CD1c-positive myeloid dendritic cell (primary cell): Measurements from ENCODE around the gene TEX28.
"Not testable (repeated sequence)": the region's sequence is repeated elsewhere in the genome, so short reads cannot be mapped to it uniquely, and the experiment has no call there.

Experiments used
- DNase-seq: peaks from one replicate; pipeline ENCODE4 v3.0.0-alpha.2; 2016; ENCODE audit errors: extremely low spot score

The TEX28 gene

DNA sequence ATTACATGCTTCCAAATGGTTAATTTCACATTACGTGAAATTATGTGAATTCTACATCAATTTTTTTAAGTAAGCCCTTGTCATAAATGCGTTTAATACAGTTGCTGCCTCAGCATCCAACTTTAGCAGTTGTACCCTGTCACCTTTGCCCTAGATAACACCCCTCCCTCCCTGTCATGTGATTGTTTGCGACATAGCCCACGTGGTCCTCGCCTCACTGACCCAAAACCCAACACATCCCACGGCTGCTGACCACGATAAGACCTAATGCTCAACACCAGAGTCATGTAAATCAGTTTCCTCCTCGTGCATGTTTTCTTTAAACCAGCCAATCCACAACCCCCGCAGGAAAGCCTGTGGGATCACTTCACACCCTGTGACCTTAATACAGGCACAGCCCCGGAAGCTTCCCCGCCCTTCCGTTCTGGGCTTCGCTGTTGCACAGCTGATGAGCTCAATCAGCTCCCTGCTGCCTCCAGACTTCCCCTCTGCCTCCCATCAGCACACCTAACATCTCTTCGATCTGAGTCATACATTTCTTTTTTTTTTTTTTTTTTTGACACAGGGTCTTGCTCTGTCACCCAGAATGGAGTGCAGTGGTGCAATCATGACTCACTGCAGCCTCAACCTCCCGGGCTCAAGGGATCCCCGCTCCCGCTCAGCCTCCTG lies 47.4 kb downstream of the TEX28 start:
- DNase-seq = not testable (repeated sequence)

DNA sequence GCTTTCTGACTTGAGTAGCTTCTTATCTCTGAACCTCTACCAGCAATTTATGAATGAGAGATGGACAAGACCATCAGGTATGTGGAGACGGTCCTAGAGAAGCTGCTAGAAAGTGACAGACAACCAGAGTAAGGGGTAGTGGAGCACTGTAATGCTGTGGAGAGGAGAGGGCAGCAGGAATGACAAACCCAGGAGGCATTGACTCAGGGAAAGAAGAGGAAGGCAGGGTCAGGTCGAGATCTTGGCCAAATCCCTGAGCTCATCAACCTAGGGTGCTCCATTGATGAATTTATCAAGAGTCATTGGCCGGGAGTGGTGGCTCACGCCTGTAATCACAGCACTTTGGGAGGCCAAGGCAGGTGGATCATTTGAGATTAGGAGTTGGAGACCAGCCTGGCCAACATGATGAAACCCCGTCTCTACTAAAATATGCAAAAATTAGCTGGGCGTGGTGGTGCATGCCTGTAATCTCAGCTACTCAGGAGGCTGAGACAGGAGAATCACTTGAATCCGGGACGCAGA lies 54.9 kb downstream of the TEX28 start:
- not testable (repeated sequence) for DNase-seq

GRCh38 chrX:154238939-154239559 lies 55.9 kb downstream of the TEX28 start:
- DNase-seq = not testable (repeated sequence)

DNA sequence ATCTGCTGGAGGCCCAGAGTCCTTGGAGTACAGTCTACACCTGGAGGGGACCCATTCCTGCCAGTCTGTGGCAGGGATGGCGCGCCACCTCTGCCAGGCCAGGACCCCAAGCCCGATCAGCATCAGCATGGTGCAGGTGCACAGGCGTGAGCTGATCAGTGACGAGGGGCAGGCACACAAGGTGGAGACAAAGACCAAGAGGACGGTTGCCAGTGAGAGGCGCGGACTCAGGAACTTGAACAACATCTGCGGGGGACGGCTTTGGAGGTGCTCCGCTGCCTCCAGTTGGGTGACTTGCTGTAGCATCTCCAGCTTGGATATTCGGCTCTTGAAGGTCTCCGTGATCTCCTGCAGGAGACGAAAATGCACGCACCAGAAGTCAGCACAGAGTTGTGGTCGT lies 61.3 kb downstream of the TEX28 start:
- not testable (repeated sequence) for DNase-seq

- not testable (repeated sequence) for DNase-seq
Observed at GRCh38 chrX:154231443-154231842, 63.5 kb downstream of the TEX28 start.

- DNase-seq = not testable (repeated sequence)
Observed at GRCh38 chrX:154226706-154227105, 68.2 kb downstream of the TEX28 start.

- DNase-seq = not testable (repeated sequence)
Observed at GRCh38 chrX:154225292-154225691, 69.6 kb downstream of the TEX28 start.
